RKO (cell line): ENCODE measurements around the gene CTCF.
"Not testable (repeated sequence)": the region's sequence is repeated elsewhere in the genome, so short reads cannot be mapped to it uniquely, and the experiment has no call there.

Experiments used
- DNase-seq: peaks from one replicate; pipeline ENCODE4 v3.0.0-alpha.2; 2016; ENCODE audit warnings: low spot score

Gene CTCF, protein sequence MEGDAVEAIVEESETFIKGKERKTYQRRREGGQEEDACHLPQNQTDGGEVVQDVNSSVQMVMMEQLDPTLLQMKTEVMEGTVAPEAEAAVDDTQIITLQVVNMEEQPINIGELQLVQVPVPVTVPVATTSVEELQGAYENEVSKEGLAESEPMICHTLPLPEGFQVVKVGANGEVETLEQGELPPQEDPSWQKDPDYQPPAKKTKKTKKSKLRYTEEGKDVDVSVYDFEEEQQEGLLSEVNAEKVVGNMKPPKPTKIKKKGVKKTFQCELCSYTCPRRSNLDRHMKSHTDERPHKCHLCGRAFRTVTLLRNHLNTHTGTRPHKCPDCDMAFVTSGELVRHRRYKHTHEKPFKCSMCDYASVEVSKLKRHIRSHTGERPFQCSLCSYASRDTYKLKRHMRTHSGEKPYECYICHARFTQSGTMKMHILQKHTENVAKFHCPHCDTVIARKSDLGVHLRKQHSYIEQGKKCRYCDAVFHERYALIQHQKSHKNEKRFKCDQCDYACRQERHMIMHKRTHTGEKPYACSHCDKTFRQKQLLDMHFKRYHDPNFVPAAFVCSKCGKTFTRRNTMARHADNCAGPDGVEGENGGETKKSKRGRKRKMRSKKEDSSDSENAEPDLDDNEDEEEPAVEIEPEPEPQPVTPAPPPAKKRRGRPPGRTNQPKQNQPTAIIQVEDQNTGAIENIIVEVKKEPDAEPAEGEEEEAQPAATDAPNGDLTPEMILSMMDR

GRCh38 chr16:67562526-67562917 is at the start of gene CTCF:
TSS of gene CTCF (plus strand) at chr16:67562526. CDS start at chr16:67610833, 48,307 bp downstream.
- DNase-seq, result peak; percentile 87

GRCh38 chr16:67513892-67514291 is 48.4 kb upstream of the CTCF start:
- DNase-seq, result not testable (repeated sequence)

DNA sequence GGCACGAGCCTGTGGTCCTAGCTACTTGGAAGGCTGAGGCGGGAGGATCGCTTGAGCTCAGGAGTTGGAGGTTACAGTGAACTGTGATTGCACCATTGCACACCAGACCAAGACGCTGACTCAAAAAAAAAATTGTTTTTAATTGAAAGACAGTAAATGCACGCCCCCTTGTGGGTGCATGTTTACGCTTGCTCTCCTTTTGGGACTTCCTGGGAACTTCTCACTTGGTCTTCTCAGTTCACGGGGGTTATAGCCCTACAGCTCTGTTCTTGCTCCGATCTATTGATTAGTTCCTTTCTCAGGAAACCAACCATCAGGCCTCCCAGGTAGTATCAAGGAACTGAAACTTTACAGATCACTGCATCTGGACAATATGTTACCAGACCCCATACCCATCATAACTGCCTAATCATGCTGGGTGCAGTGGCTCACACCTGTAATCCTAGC is 47.9 kb upstream of the CTCF start:
- DNase-seq, result peak; percentile 92

DNA sequence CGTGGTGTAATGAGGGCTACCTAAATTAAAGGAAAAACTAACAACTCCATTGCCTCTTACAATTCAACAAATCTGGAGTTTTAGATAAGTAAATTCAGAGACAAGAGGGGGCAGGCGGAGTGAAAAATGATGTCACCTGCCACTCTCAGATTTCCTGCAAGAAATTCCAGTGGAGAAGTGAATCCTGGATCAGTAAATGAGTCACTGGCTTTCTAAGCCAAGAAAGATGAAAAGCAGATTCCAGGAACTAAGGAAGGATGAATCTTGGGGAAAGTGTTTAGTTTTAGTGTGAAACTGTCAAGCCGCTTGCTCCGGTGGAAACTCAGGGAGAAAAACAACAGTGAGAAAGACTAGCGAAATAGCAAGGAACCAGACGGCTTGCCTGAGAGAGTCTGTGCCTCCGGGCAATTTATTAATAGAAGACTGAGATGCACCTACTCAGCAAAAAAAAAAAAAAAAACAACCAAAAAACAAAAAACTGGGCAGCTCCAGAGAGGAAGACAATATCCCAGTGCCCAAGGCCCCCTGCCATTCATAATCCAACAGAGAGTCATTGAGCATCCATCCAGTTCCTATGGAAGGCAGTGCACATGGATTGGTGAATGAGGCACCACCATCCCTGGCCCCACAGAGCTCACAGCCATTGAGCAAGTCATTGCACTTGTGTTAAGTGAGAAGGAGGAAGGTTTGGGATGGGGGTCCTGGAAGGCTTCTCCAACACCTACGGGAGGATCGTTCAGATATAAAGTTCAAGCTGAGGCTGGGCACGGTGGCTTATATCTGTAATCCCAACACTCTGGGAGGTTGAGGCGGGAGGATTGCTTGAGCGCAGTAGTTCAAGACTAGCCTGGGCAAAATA is 45.8 kb upstream of the CTCF start:
- peak; percentile 19 for DNase-seq

GRCh38 chr16:67517155-67517445 is 45.2 kb upstream of the CTCF start:
- no peak for DNase-seq

DNA sequence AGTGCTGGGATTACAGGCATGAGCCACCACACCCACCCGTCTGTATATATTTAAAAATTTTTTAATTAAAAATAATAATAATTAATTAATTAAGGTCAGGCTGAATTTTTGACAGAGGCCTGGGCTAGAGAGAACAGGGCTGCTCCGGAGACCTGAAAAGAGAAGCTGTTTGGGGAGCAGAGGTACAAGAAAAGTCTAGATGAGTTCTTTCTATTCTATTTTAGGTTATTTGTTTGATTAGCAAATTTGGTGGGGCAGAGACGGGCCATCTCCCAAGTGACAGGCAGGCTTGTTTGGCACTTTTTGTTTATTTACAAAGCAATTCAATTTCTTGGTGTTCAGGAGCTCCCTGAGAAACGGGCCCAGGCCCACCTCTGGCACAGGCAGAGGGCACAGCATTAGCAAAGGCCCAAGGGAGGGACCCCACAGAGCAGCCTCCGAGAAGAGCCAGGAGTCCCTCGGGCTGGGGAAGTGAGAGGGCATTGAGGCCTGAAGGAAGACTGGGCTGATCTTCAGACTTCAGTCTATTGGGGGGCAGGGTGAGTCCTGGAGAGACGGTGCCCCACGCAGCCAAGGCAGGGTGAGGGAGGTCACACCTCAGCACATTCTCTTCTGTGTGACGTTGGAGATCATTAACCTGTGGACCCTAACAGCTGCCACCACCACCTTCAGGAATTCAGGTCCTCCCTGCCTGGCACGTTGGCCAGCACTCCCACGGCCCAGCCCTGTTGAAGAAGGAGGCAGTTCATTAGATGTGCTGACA is 44.5 kb upstream of the CTCF start:
- DNase-seq, result no peak

- no peak for DNase-seq
These were observed 43.6 kb upstream of the CTCF start for GRCh38 chr16:67518676-67519075.

DNA sequence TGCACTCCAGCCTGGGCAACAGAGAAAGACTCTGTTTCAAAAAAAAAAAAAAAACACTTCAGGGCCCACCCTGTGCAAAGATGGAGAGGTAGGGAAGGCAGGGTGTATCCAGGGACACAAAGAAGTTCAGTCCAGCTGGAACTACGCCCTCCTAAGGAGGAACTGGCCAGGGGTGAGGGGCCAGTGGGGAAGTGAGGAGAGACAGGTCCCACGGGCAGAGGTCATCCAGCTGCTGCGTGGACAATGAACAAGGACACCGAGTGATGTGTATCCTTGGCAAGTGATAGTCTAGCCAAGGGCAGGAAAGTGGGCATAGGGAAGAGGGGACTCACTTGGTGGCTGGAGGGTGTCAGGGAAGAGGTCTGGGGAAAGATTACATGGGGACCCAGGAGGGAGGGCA is 43.1 kb upstream of the CTCF start:
- DNase-seq, result no peak

GRCh38 chr16:67521095-67521804 is 41.1 kb upstream of the CTCF start:
- DNase-seq, result peak; percentile 95

DNA sequence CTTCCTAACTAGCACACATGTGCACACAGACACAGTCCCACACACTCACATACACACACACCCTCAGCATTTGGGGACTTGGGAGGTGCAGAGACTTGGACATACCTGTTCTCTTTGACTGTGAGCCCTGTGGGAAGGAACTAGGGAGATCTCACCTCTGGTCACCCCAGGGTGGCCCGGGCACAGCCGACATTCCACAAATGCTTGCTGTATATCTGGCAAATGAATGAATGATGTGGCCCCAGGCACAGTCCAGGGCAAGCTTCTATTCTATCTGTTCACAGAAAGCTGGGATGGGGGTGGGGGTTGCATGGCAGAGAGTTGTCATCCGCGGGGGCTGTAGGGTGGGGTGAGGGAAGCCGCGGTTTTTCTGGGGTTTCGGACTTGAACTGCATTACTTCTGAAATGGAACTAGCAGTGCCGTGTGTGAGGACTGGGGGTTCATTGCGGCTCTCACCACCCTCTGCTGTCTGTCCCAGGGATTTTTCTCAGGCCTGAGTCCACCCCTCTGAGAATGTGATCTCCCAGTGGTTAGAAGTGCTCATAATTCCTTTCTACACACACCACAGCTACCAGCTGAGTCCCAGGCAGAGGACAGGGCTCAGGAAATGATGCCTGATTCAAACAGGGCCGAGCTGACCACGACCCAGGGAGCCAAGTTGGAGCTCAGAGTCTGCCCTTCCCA is 37.0 kb upstream of the CTCF start:
- no peak for DNase-seq

DNA sequence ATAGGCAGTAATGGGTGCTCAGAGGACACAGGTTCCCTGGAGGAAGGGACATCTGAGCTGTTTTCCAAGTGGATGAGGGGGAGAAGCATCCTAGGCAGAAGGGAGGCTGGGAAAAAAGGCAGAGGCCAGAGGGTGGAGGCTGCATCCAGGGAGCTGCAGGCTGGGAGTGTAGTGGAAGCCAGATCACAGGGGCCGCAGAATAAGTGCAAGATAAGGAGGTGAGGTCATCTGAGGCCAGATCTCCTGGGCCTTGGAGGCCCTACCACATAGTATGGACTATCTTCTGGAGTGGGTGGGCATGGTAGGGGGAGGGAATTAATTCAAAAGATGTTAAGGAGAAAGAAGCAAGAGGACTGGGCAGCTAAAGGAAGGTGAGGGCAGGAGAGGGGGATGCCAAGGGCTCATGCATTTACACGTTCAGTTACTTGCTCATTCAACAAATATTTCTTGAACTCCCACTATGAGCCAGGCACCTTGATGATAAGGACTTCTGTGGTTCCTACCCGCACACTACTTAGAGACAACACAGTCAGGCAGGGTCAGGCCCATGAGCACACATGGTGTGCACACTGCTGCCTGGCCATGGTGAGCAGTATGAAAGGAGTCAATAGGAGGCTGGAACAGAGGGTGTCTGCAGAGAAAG is 36.1 kb upstream of the CTCF start:
- DNase-seq, result no peak

DNA sequence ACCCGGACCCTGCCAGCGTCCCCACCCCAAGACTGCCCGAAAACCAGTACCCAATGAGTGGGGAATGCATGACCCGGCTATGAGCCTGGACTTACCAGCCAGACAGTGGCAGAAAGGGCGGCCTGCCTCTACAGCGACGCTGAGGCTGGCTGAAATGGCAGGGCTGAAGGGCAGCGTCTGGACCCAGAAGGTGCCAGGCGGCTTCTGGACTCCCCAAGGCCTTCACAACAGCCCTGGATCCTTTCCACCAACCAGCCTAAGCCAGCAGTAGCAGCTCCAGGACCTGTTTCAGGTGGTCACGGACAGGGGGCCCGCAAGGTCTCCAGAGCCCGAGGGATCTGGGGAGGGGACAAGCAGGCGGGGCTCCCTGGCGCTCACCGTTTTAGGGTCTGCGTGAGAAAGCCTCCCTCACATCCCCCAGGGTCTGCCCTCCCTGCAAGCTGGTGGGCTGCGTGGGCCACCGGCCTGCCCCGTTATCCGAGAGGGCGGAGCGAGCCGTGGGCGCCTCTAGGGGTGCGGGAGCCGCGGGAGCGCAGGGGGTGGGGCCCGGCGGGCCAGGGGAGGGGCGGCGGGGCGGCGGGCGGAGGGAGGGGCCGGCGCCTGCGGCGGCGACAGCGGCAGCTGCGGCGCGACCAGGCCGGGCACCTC is 34.0 kb upstream of the CTCF start, which contains the start of gene RIPOR1:
RIPOR1 (plus strand) TSS at position 608 of the 648 bp plus-strand sequence. CDS start 9,618 bp downstream, outside the sequence.
- peak; percentile 53 for DNase-seq

- DNase-seq, result peak; percentile 40
These were observed 33.3 kb upstream of the CTCF start for GRCh38 chr16:67528870-67529581.

DNA sequence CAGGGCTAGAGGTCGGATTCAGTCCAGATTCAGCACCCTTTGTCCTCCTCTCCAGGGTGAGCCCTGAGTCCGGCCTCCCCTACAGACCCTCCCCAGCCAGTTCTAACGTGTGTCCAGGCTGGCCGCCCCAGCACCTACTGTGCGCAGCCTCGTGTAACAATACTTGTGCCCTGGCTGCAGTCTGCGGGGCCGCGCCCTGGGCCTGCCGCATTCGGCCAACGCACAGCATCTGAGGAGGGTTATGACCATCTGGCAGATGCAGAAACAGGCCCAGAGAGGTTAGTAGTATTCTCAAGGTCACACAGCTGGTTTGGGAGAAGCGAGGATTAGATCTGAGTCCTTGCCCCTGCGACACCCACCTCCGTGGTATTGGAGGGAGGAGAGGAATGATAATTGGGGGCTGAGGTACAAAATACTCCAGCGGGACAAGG is 32.7 kb upstream of the CTCF start:
- DNase-seq, result peak; percentile 66

GRCh38 chr16:67530013-67530939 is 32.0 kb upstream of the CTCF start:
- DNase-seq, result peak; percentile 76

- no peak for DNase-seq
These were observed 31.1 kb upstream of the CTCF start for GRCh38 chr16:67531247-67531646.

GRCh38 chr16:67533024-67533560 is 29.2 kb upstream of the CTCF start:
- no peak for DNase-seq
